Vagina (tissue), 2 donors: ENCODE data around the gene FNDC5.

Experiments used
- POLR2A ChIP-seq, 2 donors: fragments of 450-650 bp; IDR thresholded peaks; one replicate each; pipeline ENCODE4 v1.6.1; 2017; ENCODE audit warnings: antibody characterized with exemption in 2 of 2, mild to moderate bottlenecking in 2 of 2, moderate library complexity in 2 of 2
- TF ChIP-seq, protein P1 (sequence below), 3 experiments: fragments of 450-650 bp in 2 of 3; fragments of 200-600 bp in 1 of 3; sonication (generic) in 1 of 3; IDR thresholded peaks; one replicate each; pipeline ENCODE4 v1.5.1; 2017 to 2019; ENCODE audit warnings: antibody characterized with exemption in 3 of 3, mild to moderate bottlenecking in 2 of 3, moderate library complexity in 2 of 3

DNA sequence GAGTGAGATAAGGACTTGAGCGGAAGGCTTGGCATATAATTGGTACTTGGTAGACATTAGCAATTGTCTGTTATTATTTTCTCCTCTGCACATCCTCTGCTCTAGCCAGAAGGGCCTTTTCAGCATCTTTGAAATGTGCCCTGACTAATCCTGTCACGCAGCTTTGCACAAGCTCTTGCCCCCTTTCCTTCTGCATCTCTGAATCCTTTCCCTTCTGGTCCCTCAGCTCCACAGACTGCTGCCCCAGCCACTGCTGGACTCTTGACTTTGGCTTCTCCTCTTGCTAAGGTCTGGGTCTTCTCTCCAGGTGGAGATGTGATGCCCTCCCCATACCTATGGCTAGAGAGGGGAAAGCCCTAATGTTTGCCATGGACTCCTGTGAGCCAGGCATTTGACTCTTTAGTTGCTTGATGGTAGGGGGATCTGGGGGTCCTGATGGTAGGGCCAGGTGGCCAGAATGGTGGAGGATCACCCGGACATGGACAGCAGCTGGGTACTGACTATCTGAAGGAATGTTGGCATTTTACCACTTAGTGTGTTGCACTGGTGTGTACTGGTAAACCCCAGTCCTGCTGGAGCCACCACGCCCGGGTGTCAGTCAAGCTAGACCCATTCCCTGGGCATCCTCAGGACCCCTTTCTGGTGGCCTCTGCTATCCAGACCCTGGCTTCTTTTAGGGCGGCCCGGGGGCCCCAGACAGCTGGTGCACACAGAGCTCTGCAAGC is 20.0 kb upstream of the FNDC5 start:
- TF ChIP-seq, protein P1, sequence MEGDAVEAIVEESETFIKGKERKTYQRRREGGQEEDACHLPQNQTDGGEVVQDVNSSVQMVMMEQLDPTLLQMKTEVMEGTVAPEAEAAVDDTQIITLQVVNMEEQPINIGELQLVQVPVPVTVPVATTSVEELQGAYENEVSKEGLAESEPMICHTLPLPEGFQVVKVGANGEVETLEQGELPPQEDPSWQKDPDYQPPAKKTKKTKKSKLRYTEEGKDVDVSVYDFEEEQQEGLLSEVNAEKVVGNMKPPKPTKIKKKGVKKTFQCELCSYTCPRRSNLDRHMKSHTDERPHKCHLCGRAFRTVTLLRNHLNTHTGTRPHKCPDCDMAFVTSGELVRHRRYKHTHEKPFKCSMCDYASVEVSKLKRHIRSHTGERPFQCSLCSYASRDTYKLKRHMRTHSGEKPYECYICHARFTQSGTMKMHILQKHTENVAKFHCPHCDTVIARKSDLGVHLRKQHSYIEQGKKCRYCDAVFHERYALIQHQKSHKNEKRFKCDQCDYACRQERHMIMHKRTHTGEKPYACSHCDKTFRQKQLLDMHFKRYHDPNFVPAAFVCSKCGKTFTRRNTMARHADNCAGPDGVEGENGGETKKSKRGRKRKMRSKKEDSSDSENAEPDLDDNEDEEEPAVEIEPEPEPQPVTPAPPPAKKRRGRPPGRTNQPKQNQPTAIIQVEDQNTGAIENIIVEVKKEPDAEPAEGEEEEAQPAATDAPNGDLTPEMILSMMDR (IDR thresholded peaks at IDR 0.05): no peak
- no peak for TF ChIP-seq POLR2A (IDR thresholded peaks at IDR 0.05)
